ENCODE results near the gene PHF12. TPM values are rescaled to one million over a fixed set of nuclear protein-coding genes. Genes with fewer than 3 reads are reported as not detected.

The PHF12 gene
- total and polyA plus RNA-seq, 2 of the 8 experiments (the other 6 are each of a cell fraction or from before 2014, with no cell fraction given), result 38.8 to 65.7 TPM

DNA sequence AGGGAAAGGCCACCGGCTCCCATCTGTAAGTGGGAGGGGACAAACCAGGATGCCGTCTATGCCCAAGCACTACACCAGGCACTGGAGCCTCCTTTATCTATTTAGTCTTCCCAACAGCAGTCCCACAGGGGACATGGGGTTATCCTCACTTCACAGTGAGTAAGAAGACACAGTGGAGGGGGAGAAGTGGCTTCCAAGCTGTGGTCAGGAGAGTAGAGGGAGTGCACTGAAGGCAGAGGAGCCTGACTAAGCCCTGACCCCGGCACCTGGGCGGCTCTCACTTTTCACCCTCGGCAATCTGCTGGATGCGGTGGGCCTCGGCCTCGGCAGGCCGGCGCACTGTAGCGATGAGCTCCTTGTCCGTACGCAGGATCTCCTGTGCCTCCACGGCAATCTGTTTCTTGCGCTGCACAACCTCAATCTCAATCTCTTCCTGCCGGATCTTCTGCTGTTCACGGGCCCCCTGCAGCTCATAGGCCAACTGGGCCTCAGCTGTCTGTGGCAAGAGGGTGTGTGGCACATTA is 69.7 kb downstream of the PHF12 start:
- no peak overlapping the region for H2BK12ac ChIP-seq (ENCODE audit: low read depth, low read length)
- ChIA-PET CTCF (ENCODE audit: partially characterized antibody) (interaction anchor here (0.6 to 5.7 kb wide), 13 partner anchors 14 to 162 kb away, joined by 3 to 73 read pairs (median 6); partner anchors contain the start of genes DHRS13, FLOT2, RPL23A and TLCD1), POLR2A (ENCODE audit: partially characterized antibody) (interaction anchor here (0.7 to 2.1 kb wide), 11 partner anchors 9 to 165 kb away, joined by 3 to 7 read pairs (median 4); partner anchors contain the start of genes FAM222B, FLOT2 and TRAF4)
- H2AFZ ChIP-seq (ENCODE audit: low read length), result no peak overlapping the region
- no peaks in the 10 kb centered on the region for H3K23me2 ChIP-seq (ENCODE audit: low read depth, low read length)
- H2BK20ac ChIP-seq (ENCODE audit: low read length), result no peak overlapping the region
- no peaks in the 10 kb centered on the region for H3K79me2 ChIP-seq (ENCODE audit: control insufficient read depth in 1 of 2, insufficient read depth in 2 of 2, low read length in 2 of 2)
- no peak for FAIRE-seq
- no peaks in the 10 kb centered on the region; the same call in 1 of the 2 replicates for H3K79me1 ChIP-seq (ENCODE audit: low read depth, low read length)
- no peak overlapping the region for H3K18ac ChIP-seq (ENCODE audit: extremely low read depth, low read length)
- no peak overlapping the region for H3K14ac ChIP-seq (ENCODE audit: insufficient read length)
- peaks cover 9 to 34% (median 24%) of the 10 kb centered on the region in 4 experiments; a peak in 6 of 8 replicates for H3K36me3 ChIP-seq (ENCODE audit: control insufficient read depth in 2 of 4, insufficient read depth in 4 of 4, low read length in 3 of 4)
- 94% methylated on average over 17 of the region's 17 CpGs; no CpG with 5 or more reads in 1 of the 2 experiments for WGBS, 2 experiments (ENCODE audit: extremely low coverage in 1 of 2, insufficient coverage in 1 of 2, insufficient read length in 1 of 2, insufficient replicate concordance in 2 of 2, low coverage in 1 of 2, low lambda C conversion rate in 2 of 2, missing lambda C conversion rate in 1 of 2)
- H3K56ac ChIP-seq (replicated peaks; ENCODE audit: insufficient read length, low read depth, low read length), result no peak overlapping the region
- no peak for DNase-seq (ENCODE audit: low read depth in 1 of 2, low spot score in 2 of 2)
- no peak overlapping the region for H2AK5ac ChIP-seq (ENCODE audit: low read depth, low read length)
- H3K4me3 ChIP-seq (ENCODE audit: extremely low read depth in 1 of 4, insufficient read depth in 2 of 4, low read depth in 3 of 4, low read length in 4 of 4), result no peak overlapping the region
- H4K91ac ChIP-seq (replicated peaks; ENCODE audit: insufficient read length, low read length), result no peak overlapping the region
- peaks cover 0 to 4% of the 10 kb centered on the region in 2 experiments for H4K20me1 ChIP-seq (replicated peaks in 1 of 2; ENCODE audit: control insufficient read depth in 1 of 2, insufficient read depth in 2 of 2, low read length in 2 of 2)
- no peaks in the 10 kb centered on the region; a peak in 4 of 7 replicates for H3K4me1 ChIP-seq (replicated peaks in 1 of 4; ENCODE audit: control insufficient read depth in 3 of 4, insufficient read depth in 4 of 4, low read length in 3 of 4)
- H3K27ac ChIP-seq (ENCODE audit: low read depth, low read length), result no peak overlapping the region
- no peak overlapping the region for H4K8ac ChIP-seq (ENCODE audit: extremely low read depth, insufficient read depth, low read length)
- no peak overlapping the region for H4K5ac ChIP-seq (ENCODE audit: insufficient read length, low read depth, low read length)
- H2BK15ac ChIP-seq (ENCODE audit: low read length), result no peak overlapping the region
- no peak overlapping the region for H3K9ac ChIP-seq (replicated peaks in 1 of 4; ENCODE audit: extremely low read depth in 1 of 4, low read depth in 3 of 4, low read length in 3 of 4)
- no peak overlapping the region for H3K4me2 ChIP-seq (ENCODE audit: insufficient read depth in 1 of 2, low read depth in 2 of 2, low read length in 2 of 2)
- no peak overlapping the region for H3K23ac ChIP-seq (ENCODE audit: insufficient read length)
- H2BK120ac ChIP-seq (replicated peaks; ENCODE audit: low read depth, low read length), result no peak overlapping the region
- H3K4ac ChIP-seq (replicated peaks; ENCODE audit: insufficient read length, low read depth, low read length), result no peak overlapping the region
- H3K9me3 ChIP-seq (ENCODE audit: insufficient read depth in 2 of 2, low read depth in 1 of 2, low read length in 1 of 2), result no peaks in the 10 kb centered on the region
- no peaks in the 10 kb centered on the region; a peak in 1 of 7 replicates for H3K27me3 ChIP-seq (replicated peaks in 1 of 4; ENCODE audit: control insufficient read depth in 3 of 4, extremely low read depth in 1 of 4, insufficient read depth in 3 of 4, low read length in 3 of 4)
- H2BK5ac ChIP-seq (ENCODE audit: low read depth, low read length), result no peak overlapping the region
- TF ChIP-seq SP2 (IDR thresholded peaks at IDR 0.05; ENCODE audit: low read length), result no peak
- TF ChIP-seq YY1 (IDR thresholded peaks at IDR 0.05; ENCODE audit: low read depth, low read length), result no peak
- TF ChIP-seq TAF1 (IDR thresholded peaks at IDR 0.05; ENCODE audit: low read depth, low read length), result no peak
- TF ChIP-seq EZH2 (IDR thresholded peaks at IDR 0.05; ENCODE audit: low read depth, low read length, severe bottlenecking), result no peak
- TF ChIP-seq GTF2F1 (IDR thresholded peaks at IDR 0.05; ENCODE audit: borderline replicate concordance, low read depth, low read length), result no peak
- TF ChIP-seq JUND (IDR thresholded peaks at IDR 0.05; ENCODE audit: low read length), result no peak
- TF ChIP-seq MAFK (IDR thresholded peaks at IDR 0.05; ENCODE audit: low read depth, low read length), result no peak
- TF ChIP-seq KDM1A (IDR thresholded peaks at IDR 0.05; ENCODE audit: borderline replicate concordance, low read length), result no peak
- TF ChIP-seq, protein P1, sequence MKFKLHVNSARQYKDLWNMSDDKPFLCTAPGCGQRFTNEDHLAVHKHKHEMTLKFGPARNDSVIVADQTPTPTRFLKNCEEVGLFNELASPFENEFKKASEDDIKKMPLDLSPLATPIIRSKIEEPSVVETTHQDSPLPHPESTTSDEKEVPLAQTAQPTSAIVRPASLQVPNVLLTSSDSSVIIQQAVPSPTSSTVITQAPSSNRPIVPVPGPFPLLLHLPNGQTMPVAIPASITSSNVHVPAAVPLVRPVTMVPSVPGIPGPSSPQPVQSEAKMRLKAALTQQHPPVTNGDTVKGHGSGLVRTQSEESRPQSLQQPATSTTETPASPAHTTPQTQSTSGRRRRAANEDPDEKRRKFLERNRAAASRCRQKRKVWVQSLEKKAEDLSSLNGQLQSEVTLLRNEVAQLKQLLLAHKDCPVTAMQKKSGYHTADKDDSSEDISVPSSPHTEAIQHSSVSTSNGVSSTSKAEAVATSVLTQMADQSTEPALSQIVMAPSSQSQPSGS (IDR thresholded peaks at IDR 0.05; ENCODE audit: low read length), result no peak
- no peak for TF ChIP-seq CTBP2 (IDR thresholded peaks at IDR 0.05; ENCODE audit: borderline replicate concordance, insufficient read depth, insufficient read length, low read length)
- TF ChIP-seq SIN3A (conservative IDR thresholded peaks at IDR 0.05 in 1 of 2, IDR thresholded peaks at IDR 0.05 in 1 of 2; ENCODE audit: low read depth in 1 of 2, low read length in 2 of 2), result no peak
